Measurements from ENCODE around the gene COL24A1. TPM values are rescaled to one million over a fixed set of nuclear protein-coding genes. Genes with fewer than 3 reads are reported as not detected.

Gene COL24A1
- total RNA-seq, 1 experiment from 2014 or later, result not detected

GRCh38 chr1:85705940-85706339 lies 450.6 kb downstream of the COL24A1 start:
- ChIA-PET RAD21 (ENCODE audit: low non-redundant PET in 1 of 2, low total read pairs in 2 of 2, uncharacterized antibody in 2 of 2, unreplicated experiment in 2 of 2) (no interaction called here), CTCF (no interaction called here), POLR2A (no interaction called here)
- H3K9me2 ChIP-seq (ENCODE audit: insufficient read depth), result no peaks in the 10 kb centered on the region
- H2AFZ ChIP-seq (ENCODE audit: low read depth, low read length, poor library complexity, severe bottlenecking), result no peak overlapping the region
- peaks cover 17 to 23% of the 10 kb centered on the region in 2 experiments for H3K36me3 ChIP-seq (ENCODE audit: control insufficient read depth in 1 of 2, insufficient read depth in 2 of 2, low read length in 2 of 2)
- H3K79me2 ChIP-seq (ENCODE audit: insufficient read depth, low read length), result peaks cover 68% of the 10 kb centered on the region
- no peak overlapping the region for H3K4me3 ChIP-seq (replicated peaks in 1 of 2; ENCODE audit: low read depth in 1 of 2, low read length in 2 of 2)
- H3K9me3 ChIP-seq (ENCODE audit: control insufficient read depth in 1 of 2, insufficient read depth in 1 of 2, low read depth in 1 of 2, low read length in 2 of 2), result no peaks in the 10 kb centered on the region
- ATAC-seq (no peak), DNase-seq (ENCODE audit: low read depth, low spot score) (no peak)
- H4K20me1 ChIP-seq (ENCODE audit: insufficient read depth), result no peaks in the 10 kb centered on the region
- no peak overlapping the region for H3K9ac ChIP-seq (ENCODE audit: low read length)
- H3K4me2 ChIP-seq (ENCODE audit: low read length), result no peak overlapping the region
- no peak overlapping the region for H3K27ac ChIP-seq (ENCODE audit: low read depth, low read length)
- peaks cover 13 to 19% of the 10 kb centered on the region in 2 experiments; a peak in 3 of 4 replicates for H3K4me1 ChIP-seq (ENCODE audit: control insufficient read depth in 1 of 2, insufficient read depth in 2 of 2, low read length in 2 of 2)
- intact Hi-C loops (cut with micrococcal nuclease), result loop anchor here (5.0 kb wide), 1 partner anchor 399 kb away; no protein-coding TSS in a partner anchor
- BruUV-seq (replicated peaks), result no TSS peak
- no peak for TF ChIP-seq MAX (IDR thresholded peaks at IDR 0.05)
- no peak for TF ChIP-seq TCF7L2 (IDR thresholded peaks at IDR 0.05; ENCODE audit: borderline replicate concordance, extremely low read depth, insufficient read depth, insufficient read length)
- no peak for TF ChIP-seq CEBPB (IDR thresholded peaks at IDR 0.05; ENCODE audit: low read depth)
- TF ChIP-seq SIN3A (IDR thresholded peaks at IDR 0.05; ENCODE audit: low read depth), result no peak
- no peak for TF ChIP-seq POLR2AphosphoS5 (IDR thresholded peaks at IDR 0.05; ENCODE audit: low read depth, low read length)
- no peak for TF ChIP-seq ZNF274 (IDR thresholded peaks at IDR 0.05; ENCODE audit: low read depth, low read length)
- TF ChIP-seq CTCF (IDR thresholded peaks at IDR 0.05 in 2 of 3, conservative IDR thresholded peaks at IDR 0.05 in 1 of 3; ENCODE audit: borderline replicate concordance in 1 of 3, insufficient read depth in 1 of 3, low read depth in 2 of 3, low read length in 2 of 3), result no peak
- TF ChIP-seq EZH2 (IDR thresholded peaks at IDR 0.05), result no peak
- TF ChIP-seq FOSL1 (IDR thresholded peaks at IDR 0.05; ENCODE audit: low read depth), result no peak
- no peak for TF ChIP-seq EZH2phosphoT487 (IDR thresholded peaks at IDR 0.05; ENCODE audit: borderline replicate concordance)
- TF ChIP-seq ZFX (IDR thresholded peaks at IDR 0.05), result no peak
- TF ChIP-seq ATF3 (IDR thresholded peaks at IDR 0.05), result no peak
- no peaks in the 10 kb centered on the region for H3K27me3 ChIP-seq (ENCODE audit: insufficient read depth, low read length)

All from HCT116 (cell line).